ENCODE data around the gene SETBP1. TPM values are rescaled to one million over a fixed set of nuclear protein-coding genes. Genes with fewer than 3 reads are reported as not detected.

Gene SETBP1
- total and polyA plus RNA-seq, 2 of the 4 experiments (the other 2 are of a cell fraction) = 0.19 to 0.36 TPM

- Histone ChIP-seq H4K8ac (ENCODE audit: low read depth in 2 of 2, low read length in 2 of 2) (no peak overlapping the region), H2AFZ (replicated peaks; ENCODE audit: low read length, poor library complexity) (no peak overlapping the region), H4K91ac (ENCODE audit: insufficient read depth, low read depth, low read length) (no peak overlapping the region), H3K9ac (ENCODE audit: low read depth, low read length) (no peak overlapping the region), H2BK15ac (ENCODE audit: low read depth, low read length) (no peak overlapping the region), H2BK20ac (ENCODE audit: low read depth, low read length) (no peak overlapping the region), H3K23ac (ENCODE audit: low read depth, low read length) (no peak overlapping the region), H4K5ac (ENCODE audit: low read depth, low read length) (no peak overlapping the region), H2BK5ac (ENCODE audit: low read depth, low read length, poor library complexity, severe bottlenecking) (no peak overlapping the region), H3K9me3 (ENCODE audit: control insufficient read depth, insufficient read depth, low read length) (no peaks in the 10 kb centered on the region), H3K56ac (ENCODE audit: extremely low read depth, insufficient read depth, low read length) (no peak overlapping the region), H2AK9ac (replicated peaks; ENCODE audit: low read depth, low read length, poor library complexity) (no peak overlapping the region), H3K4me2 (ENCODE audit: low read depth, low read length) (no peak overlapping the region), H3K79me1 (ENCODE audit: low read depth in 1 of 2, low read length in 2 of 2) (no peaks in the 10 kb centered on the region), H3K18ac (ENCODE audit: low read depth, low read length) (no peak overlapping the region), H2BK120ac (ENCODE audit: low read depth, low read length) (no peak overlapping the region), H4K20me1 (ENCODE audit: insufficient read depth, low read length) (no peaks in the 10 kb centered on the region), H3K9me1 (ENCODE audit: insufficient read depth, low read length) (no peaks in the 10 kb centered on the region; the same call in 1 of the 2 replicates), H3K4me1 (ENCODE audit: control insufficient read depth, insufficient read depth, low read length) (no peaks in the 10 kb centered on the region; the same call in 1 of the 2 replicates), H3K4me3 (ENCODE audit: insufficient read depth, low read depth, low read length) (no peak overlapping the region), H3K27me3 (ENCODE audit: control insufficient read depth, insufficient read depth, low read length) (peaks cover 1% of the 10 kb centered on the region; the same call in 1 of the 2 replicates), H3K36me3 (ENCODE audit: control insufficient read depth, insufficient read depth, low read length) (no peaks in the 10 kb centered on the region), H3K27ac (ENCODE audit: insufficient read depth, low read length) (no peak overlapping the region), H3K14ac (replicated peaks; ENCODE audit: low read depth, low read length) (no peak overlapping the region), H2AK5ac (ENCODE audit: low read depth, low read length) (no peak overlapping the region), H3K4ac (ENCODE audit: low read depth, low read length) (no peak overlapping the region)
- TF ChIP-seq CHD1 (IDR thresholded peaks at IDR 0.05; ENCODE audit: low read depth, low read length) (no peak), CTCF (conservative IDR thresholded peaks at IDR 0.05; ENCODE audit: low read depth, low read length) (no peak), BHLHE40 (IDR thresholded peaks at IDR 0.05; ENCODE audit: low read depth, low read length) (no peak), MAFK (IDR thresholded peaks at IDR 0.05; ENCODE audit: low read depth, low read length) (no peak), MAZ (IDR thresholded peaks at IDR 0.05; ENCODE audit: borderline replicate concordance, low read depth, low read length) (no peak), NFE2L2 (IDR thresholded peaks at IDR 0.05; ENCODE audit: low read depth, low read length) (no peak), FOS (IDR thresholded peaks at IDR 0.05; ENCODE audit: low read depth, low read length) (no peak), RAD21 (IDR thresholded peaks at IDR 0.05; ENCODE audit: low read length) (no peak), POLR2A (IDR thresholded peaks at IDR 0.05; ENCODE audit: low read depth, low read length) (no peak), CEBPB (IDR thresholded peaks at IDR 0.05; ENCODE audit: low read depth, low read length) (no peak), MXI1 (IDR thresholded peaks at IDR 0.05; ENCODE audit: borderline replicate concordance, low read depth, low read length) (no peak), SMC3 (IDR thresholded peaks at IDR 0.05; ENCODE audit: low read depth, low read length) (no peak), ELK1 (IDR thresholded peaks at IDR 0.05; ENCODE audit: borderline replicate concordance, low read depth, low read length) (no peak), RFX5 (IDR thresholded peaks at IDR 0.05; ENCODE audit: low read depth, low read length) (no peak)
- TF ChIP-seq, protein P1, sequence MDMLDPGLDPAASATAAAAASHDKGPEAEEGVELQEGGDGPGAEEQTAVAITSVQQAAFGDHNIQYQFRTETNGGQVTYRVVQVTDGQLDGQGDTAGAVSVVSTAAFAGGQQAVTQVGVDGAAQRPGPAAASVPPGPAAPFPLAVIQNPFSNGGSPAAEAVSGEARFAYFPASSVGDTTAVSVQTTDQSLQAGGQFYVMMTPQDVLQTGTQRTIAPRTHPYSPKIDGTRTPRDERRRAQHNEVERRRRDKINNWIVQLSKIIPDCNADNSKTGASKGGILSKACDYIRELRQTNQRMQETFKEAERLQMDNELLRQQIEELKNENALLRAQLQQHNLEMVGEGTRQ (IDR thresholded peaks at IDR 0.05; ENCODE audit: low read depth, low read length) = no peak
- DNase-seq (no peak), ATAC-seq (ENCODE audit: low read depth) (no peak)
- POLR2A ChIA-PET (ENCODE audit: unreplicated experiment) = no interaction called here
- intact Hi-C loops (cut with micrococcal nuclease) (no loop called here), in situ Hi-C loops (cut with MboI; ENCODE audit: low sequenced_read_pairs) (no loop called here), dilution Hi-C loops (cut with HindIII; ENCODE audit: low sequenced_read_pairs, unreplicated experiment) (no loop called here)
- WGBS, 2 experiments (ENCODE audit: extremely low coverage in 2 of 2, insufficient read length in 1 of 2) = 77% methylated on average over 2 of the region's 6 CpGs; no CpG with 5 or more reads in 1 of the 2 experiments
- CTCF ChIA-PET = no interaction called here
- no TSS peak for BruUV-seq (replicated peaks)
Observed at GRCh38 chr18:44816477-44816876, 135.8 kb downstream of the SETBP1 start.

All from IMR-90 (cell line).